Ramos (cell line): ENCODE measurements around the gene GK2.

Experiments
- in situ Hi-C: fragments of 300-500 bp; cut with MboI; formaldehyde crosslinking; loops from one replicate; pipeline ENCODE4 v1.14.3; 2022; ENCODE audit warnings: low sequenced_read_pairs; ENCODE audit not compliant: unreplicated experiment

The GK2 gene

GRCh38 chr4:79408063-79408462 lies at the start of gene GK2:
TSS of gene GK2 (minus strand) at chr4:79408228. CDS start at chr4:79408200, 28 bp downstream.
- in situ Hi-C loops = no loop called here

- in situ Hi-C loops = no loop called here
Measured at GRCh38 chr4:79455216-79455615, 47.2 kb upstream of the GK2 start.

GRCh38 chr4:79454656-79455055 lies 46.6 kb upstream of the GK2 start:
- in situ Hi-C loops = no loop called here

- in situ Hi-C loops = no loop called here
Measured at GRCh38 chr4:79450053-79450452, 42.0 kb upstream of the GK2 start.

- in situ Hi-C loops = no loop called here
Measured at GRCh38 chr4:79446145-79446544, 38.1 kb upstream of the GK2 start.

GRCh38 chr4:79445371-79445781 lies 37.3 kb upstream of the GK2 start:
- in situ Hi-C loops = no loop called here

- in situ Hi-C loops = no loop called here
Measured at GRCh38 chr4:79442422-79442821, 34.4 kb upstream of the GK2 start.

GRCh38 chr4:79439489-79439888 lies 31.5 kb upstream of the GK2 start:
- in situ Hi-C loops = no loop called here

- in situ Hi-C loops = no loop called here
Measured at GRCh38 chr4:79431839-79432238, 23.8 kb upstream of the GK2 start.

- in situ Hi-C loops = no loop called here
Measured at GRCh38 chr4:79429113-79429903, 21.3 kb upstream of the GK2 start.

- in situ Hi-C loops = no loop called here
Measured at GRCh38 chr4:79426989-79427388, 19.0 kb upstream of the GK2 start.

- in situ Hi-C loops = no loop called here
Measured at GRCh38 chr4:79425586-79425985, 17.6 kb upstream of the GK2 start.

GRCh38 chr4:79421483-79421882 lies 13.5 kb upstream of the GK2 start:
- in situ Hi-C loops = no loop called here

GRCh38 chr4:79413886-79414285 lies 5.9 kb upstream of the GK2 start:
- in situ Hi-C loops = no loop called here

- in situ Hi-C loops = no loop called here
Measured at GRCh38 chr4:79413032-79413885, 5.2 kb upstream of the GK2 start.

- in situ Hi-C loops = no loop called here
Measured at GRCh38 chr4:79404666-79405065, 3.4 kb downstream of the GK2 start.

GRCh38 chr4:79403356-79403755 lies 4.7 kb downstream of the GK2 start:
- in situ Hi-C loops = no loop called here

- in situ Hi-C loops = no loop called here
Measured at GRCh38 chr4:79402332-79402851, 5.6 kb downstream of the GK2 start.

- in situ Hi-C loops = no loop called here
Measured at GRCh38 chr4:79399076-79399475, 9.0 kb downstream of the GK2 start.

- in situ Hi-C loops = no loop called here
Measured at GRCh38 chr4:79397951-79398350, 10.1 kb downstream of the GK2 start.

GRCh38 chr4:79396794-79397193 lies 11.2 kb downstream of the GK2 start:
- in situ Hi-C loops = no loop called here
